NK-92 treated with Interleukin-12 subunit alpha and Interleukin-12 subunit beta, amount 100 ng/mL, for 24 hours (cell line): ENCODE data around the gene TARS2.

Experiments
- DNase-seq: peaks from one replicate; lab custom pipeline; 2025; lab: John Stamatoyannopoulos, UW

TARS2 gene

GRCh38 chr1:150486966-150487762, at the start of gene TARS2:
Gene TARS2 (plus strand): TSS chr1:150487419. CDS start chr1:150487451, 32 bp downstream.
- DNase-seq = peak; percentile 89

- DNase-seq = no peak
Observed at GRCh38 chr1:150441121-150441520, 46.1 kb upstream of the TARS2 start.

GRCh38 chr1:150444232-150444631, 43.0 kb upstream of the TARS2 start:
- DNase-seq = no peak

GRCh38 chr1:150456146-150456647, 31.0 kb upstream of the TARS2 start:
- no peak for DNase-seq

- DNase-seq = peak; percentile 22
Observed at GRCh38 chr1:150464422-150464826, 22.8 kb upstream of the TARS2 start.

- no peak for DNase-seq
Observed at GRCh38 chr1:150466964-150467363, 20.3 kb upstream of the TARS2 start.

- no peak for DNase-seq
Observed at GRCh38 chr1:150469291-150469690, 17.9 kb upstream of the TARS2 start.

- no peak for DNase-seq
Observed at GRCh38 chr1:150472601-150473200, 14.5 kb upstream of the TARS2 start.

- no peak for DNase-seq
Observed at GRCh38 chr1:150473659-150474058, 13.6 kb upstream of the TARS2 start.

GRCh38 chr1:150474869-150475268, 12.3 kb upstream of the TARS2 start:
- DNase-seq = no peak

- no peak for DNase-seq
Observed at GRCh38 chr1:150476754-150477153, 10.5 kb upstream of the TARS2 start.

- no peak for DNase-seq
Observed at GRCh38 chr1:150477320-150477719, 9.9 kb upstream of the TARS2 start.

GRCh38 chr1:150477733-150478132, 9.5 kb upstream of the TARS2 start:
- no peak for DNase-seq

GRCh38 chr1:150479370-150479769, 7.8 kb upstream of the TARS2 start:
- DNase-seq = no peak

- no peak for DNase-seq
Observed at GRCh38 chr1:150479927-150480352, 7.3 kb upstream of the TARS2 start.

- no peak for DNase-seq
Observed at GRCh38 chr1:150484431-150484830, 2.8 kb upstream of the TARS2 start.

- no peak for DNase-seq
Observed at GRCh38 chr1:150484861-150485260, 2.4 kb upstream of the TARS2 start.

- DNase-seq = no peak
Observed at GRCh38 chr1:150487763-150488115, 520 bp downstream of the TARS2 start.

GRCh38 chr1:150493175-150493574, 6.0 kb downstream of the TARS2 start:
- no peak for DNase-seq

GRCh38 chr1:150498342-150498741, 11.1 kb downstream of the TARS2 start:
- no peak for DNase-seq

- no peak for DNase-seq
Observed at GRCh38 chr1:150505431-150505830, 18.2 kb downstream of the TARS2 start.

GRCh38 chr1:150507912-150508864, 21.0 kb downstream of the TARS2 start, which contains the start of gene ECM1:
Gene ECM1 (plus strand): TSS chr1:150508109. CDS start chr1:150508210, 101 bp downstream.
- DNase-seq = no peak
